Adrenal gland (tissue), 12 donors: ENCODE data around the gene MRPS24. TPM values are rescaled to one million over a fixed set of nuclear protein-coding genes. Genes with fewer than 3 reads are reported as not detected.

Experiments
- DNase-seq, 7 donors: peaks; one replicate each; pipeline ENCODE4 v3.0.0-alpha.2; 2019 to 2020
- H3K27ac ChIP-seq, 5 donors: fragments of 200-600 bp; sonication (generic) in 4 of 5; 1 replicate in 3 of 5; 2 replicates in 2 of 5; pipeline versions ENCODE4 v1.5.1 to v1.8.0; 2016 to 2020; ENCODE audit warnings: mild to moderate bottlenecking in 1 of 5
- H3K27me3 ChIP-seq: fragments of 200-600 bp; 2 replicates; pipeline ENCODE4 v1.8.0; 2021
- H3K36me3 ChIP-seq, 2 donors: fragments of 200-600 bp; replicated peaks in 1 of 2; 1 replicate in 1 of 2; 2 replicates in 1 of 2; pipeline versions ENCODE4 v1.5.1 to v1.8.0; 2018 to 2022
- H3K4me1 ChIP-seq, 2 donors: fragments of 200-600 bp; replicated peaks in 1 of 2; 1 replicate in 1 of 2; 2 replicates in 1 of 2; pipeline versions ENCODE4 v1.5.1 to v1.8.0; 2018 to 2021
- H3K4me3 ChIP-seq, 4 donors: fragments of 200-600 bp; sonication (generic) in 3 of 4; one replicate each; pipeline ENCODE4 v1.5.1; 2016 to 2018
- H3K9me3 ChIP-seq, 3 donors: fragments of 200-600 bp; sonication (generic) in 1 of 3; replicated peaks in 1 of 3; 1 replicate in 2 of 3; 2 replicates in 1 of 3; pipeline versions ENCODE4 v1.5.1 to v1.8.0; 2016 to 2021
- CTCF ChIP-seq, 6 experiments: fragments of 450-650 bp in 4 of 6; fragments of 200-600 bp in 2 of 6; sonication (generic) in 1 of 6; IDR thresholded peaks; 1 replicate in 5 of 6; 2 replicates in 1 of 6; pipeline versions ENCODE4 v1.5.1 to v1.8.0; 2016 to 2021; ENCODE audit warnings: antibody characterized with exemption in 6 of 6, mild to moderate bottlenecking in 2 of 6, moderate library complexity in 1 of 6
- POLR2A ChIP-seq, 2 donors: fragments of 450-650 bp; IDR thresholded peaks; one replicate each; pipeline ENCODE4 v1.6.1; 2017; ENCODE audit warnings: antibody characterized with exemption in 2 of 2, mild to moderate bottlenecking in 2 of 2, moderate library complexity in 1 of 2
- WGBS, 4 donors: extraction: QIAGEN DNeasy Blood & Tissue Kit in 2 of 4; methylation state at CpG; one replicate each; pipeline versions ENCODE4 v1.1.5 to v1.1.7; 2013 to 2017; 5-methylcytosine and 5-hydroxymethylcytosine counted together
- intact Hi-C, 2 donors: fragments of 100-400 bp; cut with DNase I; formaldehyde crosslinking; loops; one replicate each; pipeline versions ENCODE4 v1.14.1 to v1.15.0; 2022 to 2023
- polyA plus RNA-seq, 3 donors: library from polyadenylated mRNA; stranded (reverse); fragments of 200-250 nt in 2 of 3; fragments of 350-450 nt in 1 of 3; fragmentation: Illumina TruSeq in 1 of 3; extraction: RNeasy Lipid Tissue Mini Kit (QIAGEN cat#74804) in 1 of 3; gene quantifications; one replicate each; pipeline ENCODE4 v1.2.3, GENCODE V29; 2013 to 2014
- total RNA-seq, 9 donors: library from RNA; depleted of rRNA in 4 of 9; stranded (reverse); fragments of >200 nt in 4 of 9; fragments of 120-200 nt in 1 of 9; fragmentation: NEBNext Ultra II Directional in 1 of 9; extraction: Animal tissue kit (Norgen Biotek cat#: 25700) in 1 of 9; gene quantifications; one replicate each; pipeline versions ENCODE4 v1.1.0 to v1.2.4, GENCODE V29; 2013 to 2023
- donor health status: healthy with polysubstance abuse.
- donor health status: Bipolar disorder and iron deficiency.
- donor health status: DM: yes; HTN: yes; CAD: no.
- donor health status: DM: no; HTN: no; CAD: no.
- donor health status: DM: no; HTN: no; CAD: no.
- donor health status: DM: yes; HTN: yes; CAD: no.

Gene MRPS24
- total and polyA plus RNA-seq, 12 donors: 72.5 to 356 (median 195) TPM

DNA sequence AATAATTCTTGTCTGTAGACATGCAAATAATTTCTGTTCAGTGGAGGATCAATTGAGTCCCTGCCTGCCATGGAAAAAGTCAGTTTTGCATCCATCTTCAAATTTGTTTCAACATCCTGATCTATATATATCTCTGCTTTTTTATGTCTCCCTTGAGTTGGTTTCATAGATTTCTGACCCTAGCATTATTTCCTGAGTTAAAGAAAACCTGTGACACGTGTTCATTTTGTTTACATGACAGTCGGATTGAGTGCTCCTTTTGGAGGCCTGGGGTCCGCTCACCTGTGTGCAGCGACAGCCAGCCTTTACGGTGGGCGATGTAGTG is 674 bp downstream of the MRPS24 start:
- peaks cover 22 to 40% of the 10 kb centered on the region in 2 donors for H3K4me1 ChIP-seq
- H3K9me3 ChIP-seq: no peaks in the 10 kb centered on the region
- TF ChIP-seq POLR2A (IDR thresholded peaks at IDR 0.05): no peak
- TF ChIP-seq CTCF (IDR thresholded peaks at IDR 0.05): no peak
- intact Hi-C loops: no loop called here
- peaks cover 0 to 10% of the 10 kb centered on the region in 2 donors for H3K36me3 ChIP-seq
- H3K27ac ChIP-seq: peak overlapping the region in 3 of 5 donors; percentile 90 to 99 (median 96)
- no peaks in the 10 kb centered on the region for H3K27me3 ChIP-seq
- H3K4me3 ChIP-seq: peak overlapping the region in 2 of 4 donors; percentile 88 to 98
- WGBS, 4 donors: 0 to 4% (median 2%) methylated on average over 6 of the region's 6 CpGs
- no peak for DNase-seq

DNA sequence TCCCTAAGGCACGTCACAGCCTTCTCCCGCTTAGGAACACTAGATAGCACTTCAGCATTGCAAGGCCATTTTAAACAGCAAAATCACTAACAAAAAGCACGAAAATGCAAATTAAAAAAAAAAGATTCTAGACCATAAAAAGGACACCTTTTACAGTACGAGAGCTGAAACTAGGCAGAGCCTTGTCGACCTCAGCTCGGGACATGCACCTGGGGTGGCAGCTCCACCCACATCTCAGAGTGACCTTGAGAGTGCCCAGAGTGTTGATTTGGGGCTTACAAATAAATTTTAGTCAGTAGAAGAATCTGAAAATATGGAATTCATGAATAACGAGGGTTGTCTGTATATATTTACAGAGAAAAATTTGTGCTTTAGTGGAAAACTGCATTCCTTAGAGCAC is 1.1 kb downstream of the MRPS24 start:
- H3K4me1 ChIP-seq: peaks cover 17 to 36% of the 10 kb centered on the region in 2 donors
- DNase-seq: no peak
- H3K9me3 ChIP-seq: no peaks in the 10 kb centered on the region
- peaks cover 0 to 10% of the 10 kb centered on the region in 2 donors for H3K36me3 ChIP-seq
- intact Hi-C loops: no loop called here
- no peaks in the 10 kb centered on the region for H3K27me3 ChIP-seq
- peak overlapping the region in 1 of 4 donors; percentile 98 for H3K4me3 ChIP-seq
- WGBS, 4 donors: 44 to 63% (median 54%) methylated on average over 7 of the region's 7 CpGs
- TF ChIP-seq POLR2A (IDR thresholded peaks at IDR 0.05): no peak
- TF ChIP-seq CTCF (IDR thresholded peaks at IDR 0.05): no peak
- no peak overlapping the region for H3K27ac ChIP-seq

- Histone ChIP-seq H3K36me3 (peaks cover 0 to 10% of the 10 kb centered on the region in 2 donors), H3K27me3 (no peaks in the 10 kb centered on the region), H3K9me3 (no peaks in the 10 kb centered on the region), H3K4me3 (no peak overlapping the region), H3K4me1 (peaks cover 4 to 18% of the 10 kb centered on the region in 2 donors), H3K27ac (no peak overlapping the region)
- 62 to 79% (median 68%) methylated on average over 3 of the region's 3 CpGs for WGBS, 4 donors
- no peak for DNase-seq
- TF ChIP-seq CTCF (IDR thresholded peaks at IDR 0.05) (no peak), POLR2A (IDR thresholded peaks at IDR 0.05) (no peak)
- intact Hi-C loops: no loop called here
Observed at GRCh38 chr7:43865277-43865676, 4.0 kb downstream of the MRPS24 start.

DNA sequence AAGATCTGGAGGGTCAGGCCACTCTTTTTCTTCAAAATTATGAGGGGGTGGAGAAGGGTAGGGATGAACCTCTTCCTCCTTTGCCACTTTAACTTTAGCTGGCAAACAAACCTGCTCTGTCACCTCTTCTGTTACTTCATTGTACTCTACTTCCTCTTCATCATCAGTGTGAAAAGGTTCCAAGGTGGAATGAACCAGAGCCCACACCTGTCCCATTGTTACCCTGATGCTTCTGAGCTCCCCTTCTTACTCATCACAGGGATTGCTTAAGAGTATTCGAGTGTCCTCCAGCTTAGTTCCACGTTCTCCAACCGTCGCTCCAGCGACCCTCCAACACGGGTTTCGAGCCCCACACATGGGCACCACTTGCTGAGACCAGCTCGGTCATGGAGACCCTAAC is 5.2 kb downstream of the MRPS24 start:
- intact Hi-C loops: no loop called here
- Histone ChIP-seq H3K36me3 (peaks cover 0 to 10% of the 10 kb centered on the region in 2 donors), H3K9me3 (no peaks in the 10 kb centered on the region), H3K27me3 (no peaks in the 10 kb centered on the region), H3K27ac (no peak overlapping the region), H3K4me3 (no peak overlapping the region), H3K4me1 (peaks cover 4 to 10% of the 10 kb centered on the region in 2 donors)
- TF ChIP-seq POLR2A (IDR thresholded peaks at IDR 0.05): no peak
- TF ChIP-seq CTCF (IDR thresholded peaks at IDR 0.05): no peak
- 87 to 97% (median 90%) methylated on average over 7 to 8 of the region's 8 CpGs for WGBS, 4 donors
- no peak for DNase-seq
